HG02840 (cell line): ENCODE data around the gene BBX.

Experiments used
- ATAC-seq: cut with Tn5 transposase; IDR thresholded peaks from one replicate; pipeline ENCODE4 v1.9.1; 2021; ENCODE audit warnings: mild to moderate bottlenecking, moderate library complexity, moderate number of reproducible peaks; ENCODE audit not compliant: unreplicated experiment, low FRiP score

The BBX gene

DNA sequence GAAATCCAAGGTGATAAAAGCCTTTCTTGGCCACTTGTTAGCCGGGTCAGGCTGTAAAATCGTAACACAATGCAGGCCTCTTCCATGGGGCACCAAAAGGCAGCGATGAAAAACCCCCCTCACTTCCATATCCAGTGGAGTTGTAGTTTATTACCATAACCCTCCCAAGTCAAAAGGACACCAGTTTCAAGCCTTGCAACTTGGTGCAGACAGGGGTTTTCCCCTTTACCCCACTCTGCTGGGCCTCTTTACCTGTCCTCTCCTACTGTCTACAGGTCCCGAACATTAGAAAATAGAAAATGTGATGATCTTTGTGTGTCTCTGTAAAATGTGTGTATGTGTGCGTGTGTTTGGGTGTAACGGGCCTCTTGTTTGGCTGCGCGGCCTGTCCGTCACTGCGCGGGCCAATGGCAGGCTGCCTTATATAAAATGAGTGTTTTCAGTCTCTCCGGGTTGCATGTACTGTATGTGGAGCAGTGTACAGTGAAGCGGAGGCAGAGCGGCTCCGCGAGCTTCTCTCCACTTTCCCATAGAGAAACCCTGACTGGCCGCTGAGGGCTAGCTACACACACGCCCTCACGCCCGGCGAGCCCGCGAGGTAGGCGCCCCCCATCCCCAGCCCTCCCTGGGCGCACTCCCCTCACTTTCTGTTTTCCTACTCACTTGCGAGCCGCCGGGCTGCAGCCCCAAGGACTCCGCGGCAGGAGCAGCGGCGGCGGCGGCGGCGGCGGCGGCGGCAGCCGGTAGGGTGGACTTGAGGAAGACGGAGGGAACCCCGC is at the start of gene BBX:
Gene BBX (plus strand): TSS at position 453 of the 779 bp plus-strand sequence. CDS start 187,499 bp downstream, outside the sequence.
- ATAC-seq, result peak; percentile 96

DNA sequence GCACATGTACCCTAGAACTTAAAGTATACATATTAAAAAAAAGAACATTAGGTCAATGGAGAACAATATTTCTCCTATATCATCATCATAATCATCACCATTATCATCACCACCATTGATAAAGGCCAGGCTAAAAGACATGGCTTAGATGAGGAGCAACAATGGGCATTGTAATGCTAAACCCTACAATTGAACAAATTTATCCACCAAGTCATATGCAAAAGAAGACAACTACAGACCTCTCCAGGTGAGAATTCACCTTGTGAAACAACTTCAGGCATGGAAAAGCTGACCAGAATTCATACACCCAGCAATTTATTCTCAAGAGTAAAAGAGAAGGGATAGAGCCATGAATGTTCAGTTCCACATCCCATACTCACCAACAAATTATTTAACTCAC is 46.3 kb upstream of the BBX start:
- ATAC-seq, result no peak

DNA sequence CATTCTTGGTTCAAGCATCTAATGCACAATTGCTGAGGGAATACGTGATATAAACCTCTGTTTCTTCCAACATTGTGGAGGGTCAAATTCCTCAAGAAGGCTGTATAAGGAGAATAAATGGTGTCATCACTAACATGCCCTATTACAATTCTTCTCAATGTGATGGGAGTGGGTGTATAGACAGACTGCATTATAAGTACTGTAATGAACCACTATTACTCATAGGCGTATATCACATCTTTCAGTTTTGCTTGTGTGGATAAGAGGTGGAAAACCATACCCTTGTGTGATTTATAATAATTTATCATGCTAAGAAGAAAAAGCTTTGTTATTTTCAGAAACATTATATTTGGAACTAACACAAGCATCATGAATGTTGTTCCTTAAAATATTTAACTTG is 35.3 kb upstream of the BBX start:
- ATAC-seq, result no peak

DNA sequence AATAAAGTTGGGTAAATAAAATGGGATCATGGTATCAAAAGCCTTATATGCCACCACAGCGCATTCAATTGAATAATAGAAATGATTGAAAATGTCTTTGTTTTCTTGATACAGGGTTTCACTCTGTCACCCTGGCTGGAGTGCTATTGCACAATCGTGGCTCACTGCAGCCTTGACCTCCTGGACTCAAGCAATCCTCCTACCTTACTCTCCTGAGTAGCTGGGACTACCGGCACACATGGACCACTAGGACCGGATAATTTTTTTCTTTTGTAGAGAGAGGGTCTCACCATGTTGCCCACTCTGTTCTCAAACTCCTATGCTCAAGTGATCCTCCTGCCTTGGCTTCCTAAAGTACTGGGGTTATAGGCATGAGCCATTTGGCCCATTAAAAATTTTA is 33.8 kb upstream of the BBX start:
- ATAC-seq, result no peak

DNA sequence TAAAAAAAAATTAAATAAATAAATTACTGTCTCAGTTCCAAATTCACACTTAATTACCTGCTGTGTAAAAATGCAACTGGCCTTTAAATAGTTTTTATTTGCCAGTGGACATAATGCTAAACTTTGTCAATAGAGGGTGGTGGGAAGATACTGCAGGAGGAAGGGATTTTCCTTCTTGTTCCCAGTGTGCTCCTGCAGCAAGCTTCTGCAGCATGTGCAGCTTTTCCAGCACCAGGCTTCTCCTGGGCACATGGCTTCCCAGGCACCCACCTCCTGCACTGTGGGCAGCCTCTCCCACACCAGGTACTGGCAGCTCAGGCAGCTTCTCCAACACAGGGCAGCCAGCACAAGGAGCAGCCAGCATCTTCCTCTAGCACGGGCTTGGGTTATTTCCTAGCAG is 29.6 kb upstream of the BBX start:
- no peak for ATAC-seq

DNA sequence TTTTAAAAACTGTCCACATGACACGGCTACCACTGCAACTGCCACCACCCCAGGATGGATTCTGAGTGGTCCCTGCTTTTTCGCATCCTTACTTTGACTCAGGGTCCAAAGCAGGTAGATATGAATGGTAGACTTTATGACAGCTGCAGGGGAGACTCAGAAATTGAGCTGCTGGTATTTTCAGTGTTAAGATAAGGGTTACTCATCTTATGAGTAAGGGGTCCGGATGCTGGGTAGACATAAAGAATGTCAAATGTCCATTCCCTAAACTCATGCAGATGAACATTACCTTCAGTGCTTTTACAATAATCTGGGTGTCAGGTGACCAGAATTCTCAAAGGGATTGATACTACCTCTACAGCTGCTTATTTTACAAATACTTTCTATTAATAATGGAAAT is 25.9 kb upstream of the BBX start:
- ATAC-seq, result no peak

DNA sequence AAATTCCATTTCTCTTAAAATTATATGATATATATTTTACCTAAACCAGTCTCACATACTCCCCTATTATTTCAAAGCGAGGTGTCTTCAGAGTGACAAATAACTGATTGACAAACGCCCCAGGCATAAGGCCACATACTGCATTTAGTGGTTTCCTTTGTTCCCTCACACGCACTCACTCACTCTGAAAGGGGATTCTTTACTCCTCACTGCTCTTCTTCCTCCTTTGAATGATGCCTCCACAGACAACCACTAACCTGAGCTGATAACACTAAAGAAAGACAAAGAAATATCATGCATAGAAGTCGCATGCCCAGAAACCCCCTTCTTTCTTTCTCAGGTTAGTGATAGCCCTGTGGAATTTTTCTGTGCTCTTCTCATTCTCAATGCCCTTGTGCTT is 24.1 kb upstream of the BBX start:
- ATAC-seq, result no peak

DNA sequence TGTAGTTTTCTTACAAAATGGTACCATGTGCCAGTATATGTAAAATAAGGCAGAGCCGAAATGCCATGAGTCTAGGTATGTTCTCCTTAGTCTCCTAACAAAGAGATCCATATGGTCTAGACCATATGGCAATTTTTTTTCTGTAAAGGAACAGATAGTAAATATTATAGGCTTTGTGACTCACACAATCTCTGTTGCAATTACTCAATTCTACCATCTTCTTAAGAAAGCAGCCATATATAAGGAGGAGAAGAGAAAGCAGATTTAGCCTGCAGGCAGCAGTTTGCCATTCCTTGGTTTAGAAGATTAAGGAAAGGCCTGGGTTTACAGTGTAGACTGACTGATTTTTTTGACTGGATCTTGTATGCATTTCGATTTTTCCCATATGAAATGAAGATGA is 16.3 kb upstream of the BBX start:
- no peak for ATAC-seq

DNA sequence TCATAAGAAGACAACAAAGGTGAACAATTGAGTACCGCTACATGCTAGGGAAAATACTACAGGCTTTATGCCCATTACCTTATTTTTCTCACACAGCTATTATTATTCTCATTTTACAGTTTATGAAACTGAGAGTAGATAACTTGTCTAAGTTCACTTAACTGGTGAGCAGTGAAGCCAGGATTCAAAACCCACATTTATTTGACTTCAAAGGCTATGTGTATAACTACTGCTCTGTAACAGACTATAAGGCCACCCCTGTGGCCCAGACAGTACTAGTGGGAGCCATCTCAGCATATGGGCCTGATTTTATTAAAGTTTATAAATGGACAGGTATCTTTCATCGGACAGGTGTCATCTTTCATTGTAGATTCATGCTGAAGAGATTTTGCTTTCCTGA is 14.4 kb upstream of the BBX start:
- ATAC-seq, result no peak

DNA sequence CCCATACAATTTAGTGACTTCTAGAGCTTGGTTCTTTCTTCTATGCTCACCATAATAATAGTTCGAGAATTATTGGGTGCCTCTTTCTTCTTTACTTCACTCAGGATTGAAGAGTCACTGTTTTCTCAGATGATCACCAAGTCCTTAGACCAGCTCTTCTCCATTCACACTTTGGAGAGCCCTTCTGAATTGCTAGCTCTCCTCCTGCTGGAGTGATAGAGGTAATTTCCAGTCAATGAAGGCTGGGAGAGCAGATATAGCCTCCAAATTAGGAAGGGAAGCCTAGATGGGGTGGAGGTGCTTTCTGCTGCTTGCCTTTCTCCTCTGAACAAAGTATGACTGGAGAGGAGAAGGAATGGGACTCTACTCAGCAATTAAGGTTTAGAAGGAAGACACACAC is 10.7 kb upstream of the BBX start:
- no peak for ATAC-seq

DNA sequence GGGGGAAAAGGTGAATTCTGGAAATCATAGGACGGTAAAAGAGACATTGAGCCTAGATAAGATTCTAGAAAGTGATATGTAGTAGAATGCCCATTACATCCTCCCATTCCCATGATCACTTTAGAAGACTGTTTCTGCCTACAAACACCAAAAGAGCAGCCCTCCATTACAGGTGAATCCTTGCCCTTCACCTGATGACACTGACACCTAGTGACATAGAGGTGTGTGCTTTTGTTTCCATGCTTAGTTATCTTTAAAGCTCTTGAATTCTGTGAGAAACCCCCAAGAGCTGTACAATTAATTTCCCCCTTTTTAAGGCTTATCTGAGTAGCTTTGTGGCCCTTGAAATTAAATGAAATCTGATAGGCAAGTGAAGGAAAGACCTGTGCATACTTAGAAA is 8.3 kb upstream of the BBX start:
- no peak for ATAC-seq

DNA sequence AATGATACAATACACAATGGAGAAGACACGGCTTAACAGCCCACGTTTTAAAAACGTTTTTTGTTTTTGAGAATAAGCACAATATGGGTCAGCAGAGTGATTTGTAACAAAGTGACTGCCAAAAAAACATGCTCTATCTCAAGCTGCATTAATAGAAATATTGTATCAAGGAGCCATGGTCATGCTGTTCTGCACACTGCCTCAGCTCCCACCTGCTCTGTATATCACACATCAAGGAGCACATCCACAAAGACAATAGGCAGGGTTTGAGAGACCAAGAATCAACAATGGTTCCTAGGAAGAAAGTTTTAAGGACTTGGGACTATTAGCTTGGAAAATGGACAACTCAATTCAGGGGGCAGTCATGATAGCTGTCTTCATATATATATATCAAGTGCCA is 6.3 kb upstream of the BBX start:
- ATAC-seq, result no peak

DNA sequence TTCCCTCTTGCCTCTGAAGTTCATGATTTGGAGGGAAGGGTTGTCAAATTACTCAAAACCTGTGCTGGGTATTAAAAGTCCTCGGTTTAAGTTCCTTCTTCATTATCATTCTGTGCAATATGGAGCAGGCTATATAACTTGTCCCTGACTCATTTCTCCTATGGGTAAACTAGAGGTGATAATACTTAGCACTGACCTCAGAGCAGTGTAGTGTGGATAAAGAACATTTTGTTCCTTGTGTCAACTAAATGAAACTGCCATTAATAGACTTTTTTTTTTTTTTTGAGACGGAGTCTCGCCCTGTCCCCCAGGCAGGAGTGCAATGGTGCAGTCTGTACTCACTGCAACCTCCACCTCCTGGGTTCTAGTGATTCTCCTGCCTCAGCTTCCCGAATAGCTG is 2.2 kb upstream of the BBX start:
- no peak for ATAC-seq

DNA sequence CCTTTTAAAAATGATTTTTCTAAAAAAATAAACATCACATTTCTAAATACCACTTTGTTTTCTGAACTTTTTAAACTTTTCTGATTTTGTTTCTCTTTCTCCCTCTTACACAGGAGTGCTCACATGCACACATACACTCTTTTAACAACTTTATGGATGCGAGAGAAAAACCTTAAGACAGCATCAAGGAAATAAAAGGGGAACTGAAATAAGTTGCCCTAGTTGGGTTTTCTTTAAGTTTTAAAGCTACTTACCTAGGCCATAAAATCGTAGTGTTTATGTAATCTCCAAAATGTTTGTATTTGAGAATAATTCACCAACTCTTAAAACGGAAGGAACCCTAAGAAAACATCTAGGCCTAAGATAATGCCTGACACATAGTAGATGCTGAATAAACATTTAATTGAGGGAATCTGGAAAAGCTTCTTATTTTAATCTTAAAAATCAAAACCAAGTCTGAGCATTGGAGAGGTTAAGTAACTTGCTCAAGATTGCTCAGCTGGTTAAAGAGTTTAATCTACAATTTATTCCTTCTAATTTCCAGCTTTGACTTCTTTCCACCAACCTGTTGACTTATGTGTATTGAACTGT is 1.2 kb upstream of the BBX start:
- no peak for ATAC-seq

DNA sequence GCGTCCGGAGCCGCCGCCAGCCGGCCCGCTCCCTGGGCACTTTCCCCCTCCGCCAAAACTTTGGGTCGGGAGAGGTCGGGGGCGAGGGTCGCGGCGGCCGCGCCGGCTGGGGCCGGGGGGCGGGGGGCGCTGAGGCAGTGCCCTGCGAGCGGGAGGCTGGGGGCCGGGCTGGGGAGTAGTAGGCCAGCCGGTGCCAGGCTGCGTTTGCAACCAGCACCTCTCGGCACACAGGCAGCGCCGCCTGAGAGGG is 452 bp downstream of the BBX start:
- ATAC-seq, result peak; percentile 31

DNA sequence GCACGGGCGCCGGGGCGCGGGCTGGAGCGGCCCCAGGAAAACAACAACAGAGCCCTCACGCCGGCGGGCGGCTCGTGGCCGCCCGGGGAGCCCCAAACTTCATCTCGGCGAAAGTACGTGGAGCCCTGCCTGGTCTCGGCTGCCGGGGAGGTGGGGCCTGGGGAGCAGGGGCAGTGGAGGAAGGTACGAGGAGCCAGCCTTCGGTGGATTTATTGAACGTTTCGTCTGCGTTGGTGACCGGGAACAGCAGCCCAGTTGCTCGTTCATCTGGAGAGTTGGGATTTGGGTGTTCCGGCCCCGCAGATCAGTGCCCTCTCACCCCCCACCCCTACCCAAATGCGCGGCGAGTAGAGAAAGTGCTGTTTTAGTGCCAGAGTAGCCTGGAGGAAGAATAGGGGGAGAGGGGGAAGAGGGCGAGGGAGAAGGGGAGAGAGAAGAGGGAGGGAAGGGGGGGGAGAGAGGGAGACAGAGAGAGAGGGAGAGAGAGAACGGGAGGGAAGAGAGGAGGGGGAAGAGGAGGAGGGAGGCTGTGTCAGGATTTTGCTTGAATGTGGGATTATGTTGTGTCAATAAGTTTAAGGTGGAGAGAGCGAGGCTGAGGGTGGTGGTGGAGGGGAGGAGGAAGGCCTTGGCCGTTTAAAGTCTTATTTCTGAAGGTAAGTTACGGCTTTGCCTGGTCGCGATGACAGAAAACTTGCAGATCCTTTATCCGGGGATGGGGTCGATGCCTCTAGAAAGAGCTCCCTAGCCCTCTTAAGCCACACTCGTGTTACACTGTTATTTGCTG is 970 bp downstream of the BBX start:
- ATAC-seq, result peak; percentile 27

DNA sequence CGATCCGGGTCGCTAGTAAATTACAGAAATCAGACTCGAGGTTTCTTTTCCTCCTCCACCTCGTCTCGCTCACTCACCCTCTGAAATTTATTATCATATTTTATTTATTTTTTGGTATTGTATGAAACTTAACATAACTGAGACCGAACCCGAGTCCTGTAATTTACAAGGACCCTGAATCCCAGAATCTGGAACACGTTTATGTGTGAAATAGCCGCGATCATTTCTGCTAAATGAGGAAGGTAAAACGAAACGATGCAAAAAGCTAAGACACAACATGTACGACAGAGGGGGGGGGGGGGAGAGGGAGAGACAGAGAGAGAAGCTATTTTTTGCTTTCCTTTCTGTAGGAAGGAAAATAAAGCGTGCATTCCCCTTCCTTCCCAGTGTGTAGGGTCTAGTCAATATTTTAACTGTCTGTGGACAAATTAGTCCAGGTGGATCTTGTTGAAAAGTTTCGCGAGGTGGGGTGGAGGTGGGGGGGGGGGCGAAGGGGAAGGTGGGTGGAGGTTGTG is 1.6 kb downstream of the BBX start:
- no peak for ATAC-seq

DNA sequence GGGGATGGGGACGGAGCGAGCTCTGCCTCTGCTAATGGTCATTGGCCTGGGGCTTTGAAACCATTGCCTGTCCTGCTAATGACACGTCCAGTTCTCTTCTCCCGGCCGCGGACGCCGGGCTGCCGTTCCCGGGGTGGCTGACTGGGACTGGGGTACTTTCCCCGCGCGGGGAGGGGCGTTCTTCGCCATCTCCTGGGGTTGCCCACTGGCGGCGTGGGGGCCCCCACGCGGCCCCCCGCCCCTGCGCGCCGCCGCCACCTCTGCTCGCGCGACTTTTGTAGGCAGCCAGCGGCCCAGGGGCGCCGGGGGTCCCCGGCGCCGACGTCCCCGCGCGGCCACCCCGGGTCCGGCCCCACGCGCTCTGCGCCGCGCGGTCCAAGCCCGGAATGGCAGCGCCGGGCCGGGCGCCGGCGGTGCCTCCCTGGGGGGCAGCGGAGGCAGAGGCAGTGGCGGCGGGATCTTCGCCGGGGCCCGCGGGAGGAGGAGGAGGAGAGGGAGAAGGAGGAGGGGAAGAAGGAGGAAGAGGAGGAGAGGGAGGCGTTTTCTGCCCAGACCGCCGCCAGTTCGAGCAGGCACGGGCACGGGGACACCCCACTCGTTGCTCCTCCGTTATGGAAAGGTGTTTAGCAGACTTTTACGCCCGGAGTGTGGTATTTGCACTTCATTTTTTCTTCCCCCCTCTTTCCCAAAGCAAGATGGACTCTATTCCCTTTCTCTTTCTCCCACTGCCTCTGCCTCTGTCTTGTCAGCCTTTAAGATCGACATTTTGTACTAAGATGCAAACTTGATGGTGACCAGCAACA is 2.3 kb downstream of the BBX start:
- ATAC-seq, result no peak

DNA sequence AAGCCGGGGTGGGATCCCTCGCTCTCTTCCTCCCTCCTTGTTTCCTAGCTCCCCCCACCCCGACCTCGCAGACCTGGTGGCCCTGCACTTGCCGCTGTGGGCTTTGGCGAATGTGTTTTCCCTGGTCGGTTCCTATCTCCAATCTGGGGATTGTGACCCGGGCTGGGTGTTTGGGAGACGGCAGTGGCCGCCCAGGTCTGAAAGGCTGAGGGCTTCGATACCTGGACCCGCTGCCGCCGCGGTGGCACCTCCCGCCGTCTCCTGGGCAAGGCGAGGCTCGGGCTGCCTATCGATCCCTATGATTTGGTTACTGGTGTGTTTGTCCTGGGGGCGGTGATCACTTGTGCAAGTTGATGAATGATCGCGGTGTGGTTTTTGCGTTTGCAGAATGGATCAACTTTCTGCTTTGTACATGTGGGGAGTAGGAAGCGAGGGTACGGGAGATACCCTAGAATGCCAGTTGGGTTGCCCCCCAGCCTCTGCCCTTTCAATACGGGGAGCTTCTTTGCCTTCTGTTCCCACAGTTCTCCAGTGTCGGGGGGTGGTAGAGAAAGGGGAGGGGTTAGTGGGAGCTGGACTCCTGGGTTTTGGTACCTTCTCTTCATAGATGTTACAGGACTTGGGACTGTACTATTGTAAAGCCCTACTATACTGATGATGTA is 3.0 kb downstream of the BBX start:
- no peak for ATAC-seq

DNA sequence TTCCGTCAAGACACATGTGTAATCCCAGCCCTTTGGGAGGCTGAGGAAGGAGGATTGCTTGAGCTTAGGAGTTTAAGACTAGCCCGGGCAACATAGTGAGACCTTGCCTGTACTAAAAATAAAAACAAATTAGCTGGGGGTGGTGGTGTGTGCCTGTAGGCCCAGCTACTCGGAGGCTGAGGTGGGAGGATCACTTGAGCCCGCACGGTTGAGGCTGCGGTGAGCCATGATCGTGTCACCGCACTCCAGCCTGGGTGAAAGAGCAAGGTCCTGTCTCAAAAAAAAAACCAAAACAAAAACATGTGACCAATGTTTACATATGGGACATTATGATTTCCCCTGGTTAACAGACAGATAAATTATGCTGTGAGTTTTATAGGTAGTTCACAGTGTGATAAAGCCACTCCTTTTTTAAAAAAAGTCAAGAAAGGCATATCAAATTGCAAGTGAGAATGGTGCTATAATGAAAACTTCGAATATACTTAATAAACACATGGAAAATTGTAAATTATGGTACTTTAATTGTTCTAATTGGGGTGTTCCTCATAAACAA is 9.2 kb downstream of the BBX start:
- no peak for ATAC-seq
